Chondrocyte (in vitro differentiated cells): Measurements from ENCODE around the gene LTA. TPM values are rescaled to one million over a fixed set of nuclear protein-coding genes. Genes with fewer than 3 reads are reported as not detected.

Experiments
- DNase-seq: peaks from one replicate; pipeline ENCODE4 v3.0.0; 2021; ENCODE audit warnings: mixed read lengths, low spot score
- H3K27ac Mint-ChIP-seq: one replicate; pipeline ENCODE4 v1.8.0; 2021; ENCODE audit warnings: mild to moderate bottlenecking, moderate library complexity, mixed read lengths; ENCODE audit not compliant: unreplicated experiment
- H3K27me3 Mint-ChIP-seq: 2 replicates; pipeline ENCODE4 v1.8.0; 2021; ENCODE audit warnings: low read depth, mixed read lengths
- H3K36me3 Mint-ChIP-seq: 2 replicates; pipeline ENCODE4 v1.8.0; 2021; ENCODE audit warnings: low read depth, mixed read lengths
- H3K4me1 Mint-ChIP-seq: 2 replicates; pipeline ENCODE4 v1.8.0; 2021; ENCODE audit warnings: low read depth, mild to moderate bottlenecking, mixed read lengths
- H3K4me3 Mint-ChIP-seq: one replicate; pipeline ENCODE4 v1.8.0; 2021; ENCODE audit warnings: mild to moderate bottlenecking, moderate library complexity, mixed read lengths; ENCODE audit not compliant: unreplicated experiment
- H3K9me3 Mint-ChIP-seq: 2 replicates; pipeline ENCODE4 v1.8.0; 2021; ENCODE audit warnings: low read depth, mixed read lengths
- total RNA-seq: library from RNA; stranded (reverse); gene quantifications from 3 replicates; pipeline ENCODE4 v1.2.1, GENCODE V29; 2021
- TF ChIP-seq, protein P1 (sequence below): fragments of 200-600 bp; sonication (generic); IDR thresholded peaks from 2 replicates; pipeline ENCODE4 v1.5.0; 2021; ENCODE audit warnings: antibody characterized with exemption, mild to moderate bottlenecking, moderate library complexity

LTA gene
- total RNA-seq, 1 donor from 2014 or later = not detected

DNA sequence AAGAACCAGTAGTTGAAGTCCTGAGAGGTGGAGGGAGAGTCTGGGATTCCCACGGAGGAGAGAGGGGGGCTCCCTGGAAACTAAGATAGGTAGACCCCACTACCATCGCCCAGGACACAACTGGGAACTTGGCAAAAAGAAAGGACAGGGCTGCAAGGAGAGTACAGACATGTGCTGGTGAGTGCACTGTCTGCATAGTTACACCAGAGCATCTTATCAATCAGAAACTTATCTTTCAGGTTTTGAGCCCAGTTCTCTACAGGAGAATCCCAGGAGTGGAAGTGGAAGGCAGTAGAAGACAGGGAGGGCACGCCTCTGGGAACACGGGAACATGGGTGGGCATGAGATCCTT lies 12.5 kb upstream of the LTA start:
- Mint-ChIP-seq H3K36me3 (peaks cover 22% of the 10 kb centered on the region), H3K4me3 (no peak overlapping the region)

DNA sequence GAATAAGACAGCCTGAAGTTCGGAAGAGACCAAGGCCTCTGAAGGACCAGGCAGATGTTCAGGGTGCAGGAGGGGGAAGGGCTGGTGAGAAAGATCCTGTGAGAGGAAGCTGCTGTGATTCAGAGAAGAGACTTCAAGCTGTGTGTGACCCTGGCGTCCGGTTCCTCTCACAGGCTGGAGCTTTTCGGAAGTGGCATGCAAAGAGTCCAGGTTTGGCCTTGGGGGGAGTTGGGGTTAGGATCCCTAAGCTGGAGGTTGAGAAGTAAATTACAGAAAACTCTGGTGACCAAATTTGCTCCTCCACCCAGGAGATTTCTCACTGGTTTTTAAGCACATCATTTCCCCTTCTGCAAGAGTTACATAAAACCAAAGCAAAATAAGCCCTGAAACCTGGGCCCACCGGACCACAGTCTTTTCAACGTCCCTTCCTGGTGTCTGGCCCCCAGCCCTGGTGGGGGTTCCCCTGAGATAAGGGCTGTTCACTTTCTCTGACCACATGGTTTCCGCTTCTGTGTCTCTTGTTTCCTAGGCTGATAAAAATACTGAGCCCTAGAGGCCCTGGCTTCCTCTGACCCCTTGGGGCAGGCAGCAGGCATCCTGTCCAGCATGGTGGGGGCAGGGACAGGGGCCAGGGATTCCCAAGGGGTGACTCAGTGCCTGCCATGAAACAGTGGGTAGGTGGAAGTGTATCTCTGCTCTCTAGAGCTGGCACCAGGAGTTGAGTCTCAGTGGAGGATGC lies 12.0 kb upstream of the LTA start:
- TF ChIP-seq, protein P1, sequence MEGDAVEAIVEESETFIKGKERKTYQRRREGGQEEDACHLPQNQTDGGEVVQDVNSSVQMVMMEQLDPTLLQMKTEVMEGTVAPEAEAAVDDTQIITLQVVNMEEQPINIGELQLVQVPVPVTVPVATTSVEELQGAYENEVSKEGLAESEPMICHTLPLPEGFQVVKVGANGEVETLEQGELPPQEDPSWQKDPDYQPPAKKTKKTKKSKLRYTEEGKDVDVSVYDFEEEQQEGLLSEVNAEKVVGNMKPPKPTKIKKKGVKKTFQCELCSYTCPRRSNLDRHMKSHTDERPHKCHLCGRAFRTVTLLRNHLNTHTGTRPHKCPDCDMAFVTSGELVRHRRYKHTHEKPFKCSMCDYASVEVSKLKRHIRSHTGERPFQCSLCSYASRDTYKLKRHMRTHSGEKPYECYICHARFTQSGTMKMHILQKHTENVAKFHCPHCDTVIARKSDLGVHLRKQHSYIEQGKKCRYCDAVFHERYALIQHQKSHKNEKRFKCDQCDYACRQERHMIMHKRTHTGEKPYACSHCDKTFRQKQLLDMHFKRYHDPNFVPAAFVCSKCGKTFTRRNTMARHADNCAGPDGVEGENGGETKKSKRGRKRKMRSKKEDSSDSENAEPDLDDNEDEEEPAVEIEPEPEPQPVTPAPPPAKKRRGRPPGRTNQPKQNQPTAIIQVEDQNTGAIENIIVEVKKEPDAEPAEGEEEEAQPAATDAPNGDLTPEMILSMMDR = no peak
- DNase-seq = peak; percentile 39

More for the DNA sequence above, 12.5 kb upstream of the LTA start:
- H3K27ac Mint-ChIP-seq = peak overlapping the region; percentile 86
- TF ChIP-seq, protein P1 = no peak
- no peaks in the 10 kb centered on the region for H3K27me3 Mint-ChIP-seq
- peak; percentile 2 for DNase-seq
- peaks cover 31% of the 10 kb centered on the region for H3K4me1 Mint-ChIP-seq
- H3K9me3 Mint-ChIP-seq = no peaks in the 10 kb centered on the region

DNA sequence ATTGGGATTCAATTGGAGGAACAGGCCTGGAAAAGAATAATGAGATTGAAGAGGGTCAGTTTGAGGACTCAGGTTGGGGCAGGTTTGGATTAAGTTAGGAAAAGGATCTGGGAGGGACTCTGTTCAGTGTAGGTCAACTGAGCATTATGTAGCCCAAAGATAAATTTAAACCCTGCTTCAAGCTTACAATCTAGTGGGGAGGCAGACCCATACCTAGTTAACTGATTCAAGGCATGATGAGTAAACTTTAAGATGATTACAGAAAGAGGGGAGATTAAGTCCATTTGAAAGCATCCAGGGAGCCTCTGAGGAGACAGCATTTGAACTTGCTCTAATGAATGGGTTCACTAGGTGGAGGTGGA lies 11.4 kb upstream of the LTA start:
- H3K4me1 Mint-ChIP-seq = peaks cover 31% of the 10 kb centered on the region
- H3K27ac Mint-ChIP-seq = peak overlapping the region; percentile 5
- TF ChIP-seq, protein P1 = no peak
- H3K9me3 Mint-ChIP-seq = no peaks in the 10 kb centered on the region
- peaks cover 22% of the 10 kb centered on the region for H3K36me3 Mint-ChIP-seq
- H3K27me3 Mint-ChIP-seq = no peaks in the 10 kb centered on the region
- no peak for DNase-seq
- no peak overlapping the region for H3K4me3 Mint-ChIP-seq

More for the DNA sequence above, 12.0 kb upstream of the LTA start:
- Mint-ChIP-seq H3K27me3 (no peaks in the 10 kb centered on the region), H3K4me3 (no peak overlapping the region), H3K27ac (peak overlapping the region; percentile 86), H3K4me1 (peaks cover 31% of the 10 kb centered on the region), H3K36me3 (peaks cover 22% of the 10 kb centered on the region), H3K9me3 (no peaks in the 10 kb centered on the region)

DNA sequence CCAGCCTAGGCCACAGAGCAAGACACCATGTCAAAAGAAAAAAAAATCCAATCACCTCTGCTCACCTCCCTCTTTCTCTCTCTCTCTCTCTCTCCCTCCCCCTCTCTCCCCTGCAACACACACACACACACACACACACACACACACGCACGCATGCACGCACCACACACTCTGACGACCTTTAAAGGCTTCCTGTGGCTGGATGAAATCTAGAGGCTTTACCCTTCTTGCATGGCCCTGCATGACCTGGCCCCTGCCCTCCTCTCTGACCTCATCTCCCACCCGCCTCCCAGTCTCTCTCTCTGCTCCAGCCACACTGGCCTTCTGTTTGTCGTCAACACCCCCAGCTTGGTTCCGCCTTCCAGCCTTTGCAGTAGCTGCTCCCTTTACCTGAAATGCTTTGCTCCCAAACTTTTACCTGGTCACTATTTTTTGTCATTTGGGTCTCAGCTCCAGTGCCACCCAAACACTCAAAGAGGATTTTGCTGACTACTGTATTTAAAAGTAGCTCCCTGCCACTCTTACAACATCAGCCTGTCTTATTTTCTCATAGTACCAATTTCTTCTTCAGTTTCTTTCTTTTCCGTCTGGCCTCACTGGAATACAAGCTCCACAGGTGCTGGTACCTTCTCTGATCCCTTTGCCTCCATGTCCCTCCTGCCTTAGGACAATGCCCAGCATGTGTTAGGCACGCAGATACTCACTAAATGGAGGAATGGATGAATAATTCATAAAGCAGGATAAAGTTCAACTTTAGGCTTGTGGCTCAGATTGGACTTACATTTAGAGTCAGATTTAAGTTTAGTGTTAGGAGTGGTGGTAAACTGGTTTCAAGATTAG lies 4.3 kb upstream of the LTA start:
- H3K4me3 Mint-ChIP-seq = no peak overlapping the region
- H3K27ac Mint-ChIP-seq = no peak overlapping the region
- H3K9me3 Mint-ChIP-seq = no peaks in the 10 kb centered on the region
- H3K4me1 Mint-ChIP-seq = peaks cover 5% of the 10 kb centered on the region
- peak; percentile 75 for DNase-seq
- TF ChIP-seq, protein P1 = no peak
- no peaks in the 10 kb centered on the region for H3K36me3 Mint-ChIP-seq
- peaks cover 2% of the 10 kb centered on the region for H3K27me3 Mint-ChIP-seq

DNA sequence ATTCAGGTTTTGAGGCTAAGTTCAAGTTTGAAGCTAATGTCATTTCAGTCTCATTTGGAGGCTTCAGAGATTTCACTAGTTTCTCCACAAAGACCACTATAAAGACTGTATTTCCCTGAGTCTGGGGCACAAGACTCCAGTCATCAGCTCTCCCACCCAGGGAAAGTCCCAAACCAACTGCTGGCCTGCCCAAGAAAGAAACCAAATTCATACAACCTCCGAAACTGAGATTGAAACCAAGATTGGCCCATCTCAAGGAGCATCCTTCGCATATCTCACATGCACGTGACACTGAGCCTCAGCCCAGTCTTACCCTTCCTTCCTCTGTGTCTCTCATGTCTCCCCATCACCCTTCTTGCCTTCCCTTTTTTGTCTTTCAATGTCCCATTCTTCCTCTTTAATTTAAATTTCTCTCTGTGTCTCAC lies 3.5 kb upstream of the LTA start:
- H3K9me3 Mint-ChIP-seq = no peaks in the 10 kb centered on the region
- H3K36me3 Mint-ChIP-seq = no peaks in the 10 kb centered on the region
- H3K27ac Mint-ChIP-seq = no peak overlapping the region
- H3K27me3 Mint-ChIP-seq = peaks cover 2% of the 10 kb centered on the region
- DNase-seq = no peak
- no peak overlapping the region for H3K4me3 Mint-ChIP-seq
- TF ChIP-seq, protein P1 = no peak
- H3K4me1 Mint-ChIP-seq = no peaks in the 10 kb centered on the region
